Ishikawa (cell line): ENCODE results near the gene MGAM2.

Experiments
- FOXM1 ChIP-seq: IDR thresholded peaks from 2 replicates; pipeline ENCODE4 v1.6.1; 2012; ENCODE audit warnings: low read depth, borderline replicate concordance
- TAF1 ChIP-seq: IDR thresholded peaks from 2 replicates; pipeline ENCODE4 v1.6.1; 2012; ENCODE audit warnings: low read depth, mild to moderate bottlenecking
- TCF12 ChIP-seq: IDR thresholded peaks from 2 replicates; pipeline ENCODE4 v1.6.1; 2012; ENCODE audit warnings: low read depth
- TEAD4 ChIP-seq: IDR thresholded peaks from 2 replicates; pipeline ENCODE4 v1.6.1; 2012

DNA sequence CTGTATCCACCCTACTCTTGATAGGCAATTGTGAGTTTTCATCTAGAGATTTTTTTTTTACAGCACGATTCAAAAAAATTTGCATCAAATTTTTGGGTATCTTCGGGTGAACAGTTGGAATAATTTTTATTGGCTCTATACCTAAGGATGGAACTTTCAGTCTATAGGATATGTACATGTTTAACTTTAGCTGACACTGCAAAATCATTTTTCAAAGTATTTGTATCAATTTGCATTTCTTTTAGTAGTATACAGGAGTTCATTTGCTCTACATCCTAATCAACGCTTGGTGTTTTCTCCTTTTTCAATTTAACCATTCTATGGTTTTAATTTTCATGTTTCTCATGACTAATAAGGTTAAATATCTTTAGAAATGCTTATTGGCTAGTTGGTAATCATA, 11.7 kb downstream of the MGAM2 start:
- TF ChIP-seq TAF1 (no peak), FOXM1 (no peak), TCF12 (no peak), TEAD4 (no peak)
